GOT3 (cell line): ENCODE results near the gene FREM1.
"Not testable (repeated sequence)": the region's sequence is repeated elsewhere in the genome, so short reads cannot be mapped to it uniquely, and the experiment has no call there.

ENCODE experiments used
- DNase-seq: peaks from one replicate; lab custom pipeline; 2025; ENCODE audit warnings: mixed read lengths; lab: John Stamatoyannopoulos, UW

The FREM1 gene, protein sequence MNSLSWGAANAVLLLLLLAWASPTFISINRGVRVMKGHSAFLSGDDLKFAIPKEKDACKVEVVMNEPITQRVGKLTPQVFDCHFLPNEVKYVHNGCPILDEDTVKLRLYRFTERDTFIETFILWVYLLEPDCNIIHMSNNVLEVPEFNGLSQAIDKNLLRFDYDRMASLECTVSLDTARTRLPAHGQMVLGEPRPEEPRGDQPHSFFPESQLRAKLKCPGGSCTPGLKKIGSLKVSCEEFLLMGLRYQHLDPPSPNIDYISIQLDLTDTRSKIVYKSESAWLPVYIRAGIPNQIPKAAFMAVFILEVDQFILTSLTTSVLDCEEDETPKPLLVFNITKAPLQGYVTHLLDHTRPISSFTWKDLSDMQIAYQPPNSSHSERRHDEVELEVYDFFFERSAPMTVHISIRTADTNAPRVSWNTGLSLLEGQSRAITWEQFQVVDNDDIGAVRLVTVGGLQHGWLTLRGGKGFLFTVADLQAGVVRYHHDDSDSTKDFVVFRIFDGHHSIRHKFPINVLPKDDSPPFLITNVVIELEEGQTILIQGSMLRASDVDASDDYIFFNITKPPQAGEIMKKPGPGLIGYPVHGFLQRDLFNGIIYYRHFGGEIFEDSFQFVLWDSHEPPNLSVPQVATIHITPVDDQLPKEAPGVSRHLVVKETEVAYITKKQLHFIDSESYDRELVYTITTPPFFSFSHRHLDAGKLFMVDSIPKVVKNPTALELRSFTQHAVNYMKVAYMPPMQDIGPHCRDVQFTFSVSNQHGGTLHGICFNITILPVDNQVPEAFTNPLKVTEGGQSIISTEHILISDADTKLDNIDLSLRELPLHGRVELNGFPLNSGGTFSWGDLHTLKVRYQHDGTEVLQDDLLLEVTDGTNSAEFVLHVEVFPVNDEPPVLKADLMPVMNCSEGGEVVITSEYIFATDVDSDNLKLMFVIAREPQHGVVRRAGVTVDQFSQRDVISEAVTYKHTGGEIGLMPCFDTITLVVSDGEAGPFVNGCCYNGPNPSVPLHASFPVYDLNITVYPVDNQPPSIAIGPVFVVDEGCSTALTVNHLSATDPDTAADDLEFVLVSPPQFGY (N-terminal part only)

DNA sequence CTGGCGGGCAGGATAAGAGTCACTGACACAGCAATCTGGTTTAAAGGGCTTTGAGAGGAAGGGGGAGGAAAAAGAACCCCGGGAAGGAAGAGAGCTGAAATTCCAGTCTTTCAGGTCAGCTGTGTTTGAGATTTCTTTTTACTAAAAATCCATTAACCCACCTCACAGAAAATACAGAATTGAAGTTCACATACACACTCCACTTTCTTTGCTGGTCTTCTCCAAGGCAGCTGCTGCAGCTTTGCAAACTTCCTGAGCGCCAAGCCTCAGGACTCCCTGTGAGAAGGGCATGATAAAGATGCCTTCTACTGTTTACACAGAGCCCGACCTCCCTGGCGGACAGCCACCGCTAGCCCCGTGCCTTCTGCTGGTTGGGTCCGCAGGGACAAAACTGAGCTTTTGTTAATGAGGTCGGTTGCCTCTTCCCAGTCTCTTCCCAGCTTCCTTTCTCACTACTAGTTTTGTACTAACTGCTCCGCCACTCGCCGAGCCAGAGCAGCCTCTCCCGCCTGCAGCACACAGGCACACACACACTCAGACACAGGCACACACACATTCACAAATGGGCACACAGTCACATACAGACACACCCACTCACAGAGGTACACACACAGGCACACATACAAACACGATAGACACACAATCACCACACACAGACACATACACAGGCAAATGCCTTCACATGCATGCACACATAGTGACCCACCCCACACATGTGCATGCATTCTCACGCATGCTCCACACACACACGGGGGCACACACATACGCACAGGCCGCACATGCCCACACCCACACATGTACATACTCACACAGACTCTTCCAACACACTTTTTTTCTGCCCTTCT is at the start of gene FREM1:
Gene FREM1 (minus strand): TSS at position 468 of the 845 bp plus-strand sequence. CDS start 41,451 bp downstream, outside the sequence.
- no peak for DNase-seq

- no peak for DNase-seq
These were observed 48.8 kb upstream of the FREM1 start for GRCh38 chr9:14958989-14959388.

- DNase-seq = no peak
These were observed 46.9 kb upstream of the FREM1 start for GRCh38 chr9:14957109-14957508.

DNA sequence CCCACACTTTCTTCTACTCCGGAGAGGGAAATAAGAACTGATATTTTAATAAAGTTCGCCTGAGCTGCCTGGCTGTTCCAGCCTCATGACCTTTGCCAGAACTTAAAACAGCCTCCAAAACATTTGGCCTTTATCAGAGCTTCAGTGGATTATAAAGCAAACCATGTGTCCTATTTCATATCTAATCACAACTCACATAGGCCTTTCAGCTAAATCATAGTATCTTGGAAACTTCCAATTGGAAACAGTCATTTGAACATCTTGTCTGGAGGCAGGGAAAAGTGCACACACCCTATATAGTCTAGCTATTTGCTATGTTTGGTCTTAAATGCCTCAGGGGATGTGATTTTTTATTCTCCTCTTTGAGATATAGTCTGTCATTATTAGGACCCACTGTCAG is 46.0 kb upstream of the FREM1 start:
- DNase-seq = no peak

DNA sequence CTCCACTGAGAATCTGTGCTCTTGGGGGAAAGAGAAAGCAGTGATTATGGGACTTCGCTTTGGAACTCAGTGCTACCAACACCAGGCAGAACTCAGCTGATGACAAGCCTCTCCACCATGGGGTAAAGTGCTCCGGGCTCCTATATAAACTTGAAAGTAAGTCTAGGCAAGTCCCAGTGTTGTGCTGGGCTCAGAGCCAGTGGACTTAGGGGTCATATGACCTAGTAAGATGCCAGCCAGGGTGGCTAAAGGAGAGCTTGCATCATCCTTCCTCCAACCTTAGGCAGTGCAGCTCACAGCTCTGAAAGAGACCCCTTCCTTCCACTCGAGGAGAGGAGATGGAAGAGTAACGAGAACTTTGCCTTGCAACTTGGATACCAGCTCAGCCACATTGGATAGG is 35.1 kb upstream of the FREM1 start:
- DNase-seq = no peak

- no peak for DNase-seq
These were observed 31.5 kb upstream of the FREM1 start for GRCh38 chr9:14941501-14942405.

DNA sequence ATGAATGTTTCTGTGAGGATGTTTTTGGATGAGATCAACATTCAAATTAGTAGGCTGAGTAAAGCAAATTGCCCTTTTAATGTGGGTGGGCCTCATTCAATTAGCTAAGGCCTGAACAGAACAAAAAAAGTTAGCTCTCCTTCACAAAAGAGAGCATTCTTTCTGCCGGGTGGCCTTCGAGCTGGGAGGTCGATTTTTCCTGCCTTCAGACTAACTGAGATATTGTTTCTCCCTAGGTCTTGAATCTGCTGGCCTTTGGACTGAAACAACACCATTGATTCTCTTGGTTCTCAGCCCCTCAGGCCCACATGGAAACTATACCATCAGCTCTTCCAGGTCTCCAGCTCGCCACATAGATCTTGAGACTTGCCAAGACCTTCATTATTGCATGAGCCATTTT is 29.1 kb upstream of the FREM1 start:
- no peak for DNase-seq

DNA sequence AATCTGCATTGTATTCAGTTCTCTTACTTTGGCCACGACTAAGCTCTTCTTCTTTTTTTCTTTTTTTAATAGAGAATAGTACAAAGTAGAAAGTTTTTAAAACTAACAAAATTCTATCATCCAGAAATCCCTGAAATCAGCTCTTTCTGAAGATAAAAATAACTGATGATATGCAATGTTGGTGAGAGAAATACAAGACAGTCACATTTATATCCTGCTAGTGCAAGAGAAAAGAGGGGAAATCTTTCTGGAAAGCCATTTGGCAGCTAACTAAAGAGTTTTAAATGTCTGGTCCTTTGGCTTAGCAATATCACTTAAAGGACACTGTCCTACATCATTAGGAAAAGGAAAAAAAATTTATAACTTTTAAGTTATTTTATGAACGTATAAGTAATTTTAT is 27.0 kb upstream of the FREM1 start:
- no peak for DNase-seq

DNA sequence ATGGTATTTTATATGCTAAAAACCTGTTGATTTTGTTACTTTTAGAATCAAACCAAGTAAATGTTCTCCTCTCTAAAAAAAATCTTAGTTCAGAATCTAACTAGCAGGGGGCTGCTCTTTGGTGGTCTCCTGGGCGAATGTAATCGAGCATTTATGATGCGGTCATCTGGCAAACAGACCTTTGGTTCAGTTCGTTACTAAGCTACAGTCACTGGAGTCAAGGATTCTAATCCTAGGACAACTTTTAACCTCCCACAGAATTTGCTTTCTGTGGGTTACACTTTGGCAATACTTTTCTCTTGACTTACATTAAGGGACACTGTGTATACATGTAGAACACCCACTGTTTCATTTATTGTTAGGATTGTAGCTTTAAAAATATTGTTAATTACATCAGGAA is 26.3 kb upstream of the FREM1 start:
- DNase-seq = no peak

DNA sequence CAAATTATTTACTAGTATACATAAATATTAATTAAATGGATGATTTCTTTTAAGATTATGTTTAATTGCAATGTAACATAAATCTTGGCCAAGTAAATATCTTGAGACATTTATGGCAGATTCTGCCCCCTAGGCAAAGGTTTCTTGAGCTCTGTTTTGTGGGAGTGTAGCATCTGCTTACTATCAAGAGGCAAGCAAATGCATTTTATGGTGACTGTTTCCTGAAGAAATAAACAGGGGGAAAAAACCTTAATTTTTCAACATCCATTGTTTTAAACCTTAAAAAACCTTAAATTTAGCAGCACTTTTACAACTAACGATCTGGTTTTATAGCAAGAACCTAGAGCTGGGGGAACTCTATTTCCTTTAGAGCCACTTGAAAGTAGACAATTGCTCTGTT is 25.7 kb upstream of the FREM1 start:
- no peak for DNase-seq

DNA sequence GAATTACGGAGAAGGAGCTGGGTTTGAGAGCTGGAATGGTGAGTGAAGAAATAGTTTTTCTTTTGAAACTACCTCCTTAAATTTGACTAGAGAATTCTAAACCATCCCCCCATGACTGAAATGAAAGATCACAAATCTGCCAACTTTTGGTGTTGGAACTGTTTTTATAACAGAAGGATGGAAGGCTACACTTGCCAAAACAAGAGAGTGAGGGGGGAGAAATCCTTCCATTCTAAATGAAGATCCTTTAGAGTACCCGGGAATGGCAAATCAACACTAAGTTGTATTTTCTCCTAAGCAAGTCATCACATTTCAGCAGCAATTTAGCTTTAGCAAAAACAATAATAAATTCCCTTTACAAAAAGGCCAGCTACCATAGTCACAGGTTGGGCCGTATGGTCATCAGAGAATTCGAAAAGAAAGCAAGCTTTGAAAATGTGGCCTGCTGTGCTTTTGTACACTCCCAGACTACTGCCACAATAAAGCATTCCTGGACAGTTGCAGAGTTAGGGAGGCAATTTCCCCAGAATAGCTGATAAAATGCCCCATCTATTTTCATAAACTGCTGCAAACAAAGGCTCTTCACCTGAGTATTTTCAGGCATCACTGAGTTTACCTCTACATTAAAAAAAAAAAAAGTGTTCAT is 25.0 kb upstream of the FREM1 start:
- DNase-seq = no peak

GRCh38 chr9:14932641-14933040 is 22.4 kb upstream of the FREM1 start:
- DNase-seq = no peak

- DNase-seq = no peak
These were observed 22.0 kb upstream of the FREM1 start for GRCh38 chr9:14932231-14932630.

GRCh38 chr9:14926941-14927624 is 16.9 kb upstream of the FREM1 start:
- DNase-seq = no peak

DNA sequence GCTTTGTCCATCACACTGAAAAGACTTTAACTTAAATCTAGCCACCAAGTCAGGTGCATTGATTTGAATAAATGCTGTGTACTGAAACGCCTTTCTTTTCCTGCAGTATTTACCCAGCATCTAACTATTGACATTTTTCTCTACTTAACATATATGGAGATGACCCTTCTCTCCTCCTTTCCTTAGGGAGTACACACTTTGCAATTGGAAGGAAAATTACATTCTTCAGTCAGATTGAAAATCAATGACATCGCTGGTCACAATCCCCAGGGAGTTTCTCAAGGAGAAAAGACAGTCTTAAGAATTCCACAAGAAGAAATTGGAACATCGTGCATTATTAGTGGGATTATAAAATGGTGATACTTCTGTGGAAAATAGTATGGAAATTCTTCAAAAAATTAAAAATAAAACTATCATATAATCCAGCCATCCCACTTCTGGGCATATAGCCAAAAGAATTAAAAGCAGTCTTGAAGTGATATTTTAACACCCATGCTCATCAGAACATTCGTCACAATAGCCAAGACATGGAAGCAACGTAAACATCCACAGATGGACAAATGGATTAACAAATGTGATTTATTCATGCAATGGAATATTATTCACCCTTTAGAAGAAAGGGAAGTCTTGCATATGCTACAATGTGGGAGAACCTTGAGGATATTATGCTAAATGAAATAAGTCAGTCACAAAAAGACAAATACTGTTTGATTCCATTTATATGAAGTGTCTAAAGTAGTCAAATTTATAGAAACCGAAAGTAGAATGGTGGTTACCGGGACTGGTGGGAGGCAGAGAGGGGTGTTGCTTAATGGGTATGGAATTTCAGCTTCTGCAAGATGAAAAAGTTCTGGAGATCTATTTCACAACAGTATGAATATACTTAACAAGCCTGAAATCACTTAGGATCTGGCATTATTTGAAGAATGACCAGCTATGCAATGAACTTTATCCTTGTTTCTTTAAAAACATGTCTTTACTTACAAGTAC is 14.3 kb upstream of the FREM1 start:
- no peak for DNase-seq

GRCh38 chr9:14923701-14924100 is 13.5 kb upstream of the FREM1 start:
- DNase-seq = no peak

DNA sequence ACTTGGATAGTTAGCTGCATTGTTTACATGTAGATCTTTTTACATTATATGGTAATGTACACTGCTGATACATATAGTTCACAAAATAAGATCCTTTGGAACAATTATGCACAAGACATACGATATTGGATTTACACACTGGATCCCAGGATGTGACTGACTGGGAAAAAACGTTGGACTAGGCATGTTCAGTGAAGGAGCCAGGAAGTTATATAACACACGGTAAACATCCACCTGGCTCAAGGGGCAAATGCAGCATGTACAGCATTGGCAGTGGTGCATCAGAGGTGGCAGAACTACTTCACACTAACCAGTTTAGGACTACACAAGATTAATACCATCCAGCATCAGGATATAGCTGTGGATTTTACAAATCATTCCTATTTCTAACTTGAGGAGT is 10.6 kb upstream of the FREM1 start:
- not testable (repeated sequence) for DNase-seq

- no peak for DNase-seq
These were observed 3.1 kb upstream of the FREM1 start for GRCh38 chr9:14913366-14913765.
